Motor neuron (in vitro differentiated cells): ENCODE data around the gene ZNF70. TPM values are rescaled to one million over a fixed set of nuclear protein-coding genes. Genes with fewer than 3 reads are reported as not detected.

ENCODE experiments used
- ATAC-seq, 8 experiments: fragments of 200-7000 bp; cut with Tn5 transposase; replicated peaks in 6 of 8; 2 replicates each; pipeline ENCODE4 v1.8.0; 2021; ENCODE audit warnings: mild to moderate bottlenecking in 8 of 8, moderate library complexity in 8 of 8
- H3K27ac ChIP-seq, 2 donors: fragments of 250-450 bp; sonication (Bioruptor Pico); 2 replicates each; pipeline ENCODE4 v1.9.0; 2021; ENCODE audit warnings: antibody characterized with exemption in 2 of 2, mild to moderate bottlenecking in 2 of 2, moderate library complexity in 1 of 2
- H3K4me1 ChIP-seq, 2 donors: fragments of 250-450 bp; sonication (Bioruptor Pico); replicated peaks in 1 of 2; 2 replicates each; pipeline ENCODE4 v1.6.1; 2021; ENCODE audit warnings: antibody characterized with exemption in 2 of 2, mild to moderate bottlenecking in 2 of 2, moderate library complexity in 1 of 2
- H3K4me3 ChIP-seq, 5 donors: fragments of 250-450 bp; sonication (Bioruptor Pico); 2 replicates each; pipeline ENCODE4 v1.9.0; 2021; ENCODE audit warnings: antibody characterized with exemption in 5 of 5, mild to moderate bottlenecking in 5 of 5, moderate library complexity in 4 of 5
- WGBS, 10 experiments: fragments of 450-650 bp; shearing (Covaris generic); methylation state at CpG; one replicate each; pipeline ENCODE4 v1.0.0; 2022; 5-methylcytosine and 5-hydroxymethylcytosine counted together
- in situ Hi-C, 9 experiments: fragments of 400-800 bp; cut with MboI; loops; one replicate each; pipeline ENCODE4 v1.15.0; 2021; ENCODE audit warnings: low sequenced_read_pairs in 9 of 9, low pct_unique_long_range_greater_than_20kb in 2 of 9; ENCODE audit not compliant: unreplicated experiment in 9 of 9
- total RNA-seq, 8 experiments: library from RNA; unstranded; fragments of 300-600 nt; gene quantifications; 2 replicates each; pipeline versions ENCODE4 v1.2.3 to v1.2.4, GENCODE V29; 2022

The ZNF70 gene
- total RNA-seq, 8 experiments from 2014 or later, result 5.7 to 11.1 (median 7.8) TPM

DNA sequence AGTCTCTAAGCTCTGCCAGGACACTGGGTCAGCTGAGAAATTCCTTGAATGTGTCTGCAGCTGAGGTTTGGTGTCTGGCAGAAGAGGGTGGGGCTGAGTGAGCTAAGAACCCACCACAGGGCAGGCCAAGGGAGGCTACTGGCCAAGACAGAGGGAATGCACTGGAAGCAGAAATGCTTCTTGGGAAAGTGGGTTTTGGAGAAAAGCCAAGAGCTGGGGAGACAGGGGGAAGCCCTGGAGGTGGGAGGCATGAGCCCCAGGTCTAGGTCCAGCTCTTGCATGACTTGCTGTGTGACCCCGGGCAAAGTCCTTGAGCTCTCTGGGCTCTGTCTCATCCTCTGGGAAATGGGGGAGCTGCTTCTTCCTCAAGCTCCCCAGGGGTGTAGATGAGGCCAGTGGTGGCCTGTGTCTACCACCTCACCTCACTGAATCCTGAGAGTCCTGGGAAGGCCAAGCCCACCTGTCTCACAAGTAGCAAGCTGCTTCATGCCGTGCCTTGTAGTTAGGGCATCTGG is 24.1 kb upstream of the ZNF70 start:
- H3K4me1 ChIP-seq, result peaks cover 5 to 18% of the 10 kb centered on the region in 2 donors
- 40 to 100% (median 67%) methylated on average over 1 to 2 of the region's 2 CpGs; no CpG with 5 or more reads in 5 of the 10 experiments for WGBS, 10 experiments
- ATAC-seq, result peak in 4 of 8 experiments; percentile 5 to 57 (median 46)
- no peak overlapping the region for H3K27ac ChIP-seq
- in situ Hi-C loops, result no loop called here
- no peak overlapping the region for H3K4me3 ChIP-seq

DNA sequence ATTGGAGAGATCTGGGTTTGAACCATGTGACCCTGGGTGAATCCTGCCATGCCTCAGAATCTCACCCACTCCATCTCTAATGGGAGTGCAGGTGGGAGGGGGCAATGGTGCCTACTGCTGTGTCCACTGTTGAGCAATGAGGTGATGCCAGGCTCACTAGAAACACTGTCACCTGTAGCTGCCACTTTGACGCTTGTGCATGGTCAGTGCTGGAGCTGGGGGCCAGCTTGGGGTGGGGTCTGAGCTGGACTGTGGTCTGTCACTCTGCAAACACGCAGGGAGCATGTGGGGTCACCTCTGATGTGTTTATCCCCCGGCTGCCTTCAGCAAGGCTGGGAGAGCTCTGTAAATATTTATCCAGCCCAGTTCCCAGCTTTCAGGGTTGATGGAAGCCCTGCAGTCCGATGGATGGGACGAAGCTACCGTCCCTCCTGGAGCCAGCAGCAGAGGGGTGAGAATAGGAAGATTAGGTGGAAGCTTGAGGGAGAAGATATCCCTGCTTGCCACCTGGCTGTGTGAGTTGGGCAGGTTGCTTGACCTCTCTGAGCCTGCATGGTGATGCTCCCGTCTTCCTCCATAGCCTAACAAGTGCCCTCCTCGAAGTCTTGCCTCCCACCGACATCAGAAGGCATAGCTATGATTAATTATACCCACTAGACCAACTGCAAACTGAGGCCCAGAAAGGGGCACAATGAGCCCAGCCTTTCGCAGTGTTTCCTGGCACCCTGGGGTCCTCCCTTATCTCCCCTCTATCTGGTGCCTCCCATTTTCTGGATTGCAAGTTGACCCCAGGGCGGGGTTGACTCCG is 23.4 kb upstream of the ZNF70 start:
- 40 to 88% (median 73%) methylated on average over 1 to 9 of the region's 12 CpGs; no CpG with 5 or more reads in 2 of the 10 experiments for WGBS, 10 experiments
- Histone ChIP-seq H3K27ac (no peak overlapping the region), H3K4me3 (no peak overlapping the region), H3K4me1 (peaks cover 5 to 22% of the 10 kb centered on the region in 2 donors)
- in situ Hi-C loops, result no loop called here
- ATAC-seq, result peak in 2 of 8 experiments; percentile 17 to 49

DNA sequence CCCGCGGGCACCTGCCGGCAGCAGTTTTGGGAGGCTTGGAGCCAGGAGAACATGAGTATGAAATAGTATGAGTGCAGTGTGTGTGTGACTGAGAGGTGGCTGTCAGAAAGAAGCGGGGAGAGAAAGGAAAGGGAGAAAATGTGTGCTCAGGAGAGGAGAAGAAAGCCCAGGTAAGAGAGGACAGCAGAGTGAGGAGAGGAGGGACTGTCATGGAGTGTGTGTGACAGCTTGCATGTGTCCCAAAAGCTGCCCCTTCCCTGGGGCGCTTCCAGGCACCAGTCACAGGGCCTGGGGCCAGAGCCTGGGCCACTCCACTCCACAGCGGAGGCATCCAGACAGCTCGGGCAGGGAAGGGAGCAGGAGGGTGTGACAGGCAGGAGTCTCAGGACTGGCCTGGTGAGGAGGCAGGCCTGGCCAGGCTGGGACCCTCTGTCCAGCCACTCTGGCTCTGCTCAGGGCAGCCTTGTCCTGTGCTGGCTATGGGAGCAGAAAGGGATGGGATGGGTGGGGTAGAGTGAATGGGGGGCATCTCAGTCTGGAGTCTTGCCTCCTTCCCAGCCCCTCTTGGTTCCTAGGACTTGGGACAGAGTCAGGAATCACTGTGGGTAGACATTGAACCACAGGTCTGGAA is 22.7 kb upstream of the ZNF70 start:
- Histone ChIP-seq H3K4me1 (peaks cover 11 to 29% of the 10 kb centered on the region in 2 donors), H3K4me3 (peak overlapping the region in 2 of 5 donors; percentile 28 to 31), H3K27ac (no peak overlapping the region)
- in situ Hi-C loops, result no loop called here
- 20 to 88% (median 72%) methylated on average over 1 to 7 of the region's 7 CpGs; no CpG with 5 or more reads in 2 of the 10 experiments for WGBS, 10 experiments
- ATAC-seq, result peak in 5 of 8 experiments; percentile 3 to 26 (median 23)

DNA sequence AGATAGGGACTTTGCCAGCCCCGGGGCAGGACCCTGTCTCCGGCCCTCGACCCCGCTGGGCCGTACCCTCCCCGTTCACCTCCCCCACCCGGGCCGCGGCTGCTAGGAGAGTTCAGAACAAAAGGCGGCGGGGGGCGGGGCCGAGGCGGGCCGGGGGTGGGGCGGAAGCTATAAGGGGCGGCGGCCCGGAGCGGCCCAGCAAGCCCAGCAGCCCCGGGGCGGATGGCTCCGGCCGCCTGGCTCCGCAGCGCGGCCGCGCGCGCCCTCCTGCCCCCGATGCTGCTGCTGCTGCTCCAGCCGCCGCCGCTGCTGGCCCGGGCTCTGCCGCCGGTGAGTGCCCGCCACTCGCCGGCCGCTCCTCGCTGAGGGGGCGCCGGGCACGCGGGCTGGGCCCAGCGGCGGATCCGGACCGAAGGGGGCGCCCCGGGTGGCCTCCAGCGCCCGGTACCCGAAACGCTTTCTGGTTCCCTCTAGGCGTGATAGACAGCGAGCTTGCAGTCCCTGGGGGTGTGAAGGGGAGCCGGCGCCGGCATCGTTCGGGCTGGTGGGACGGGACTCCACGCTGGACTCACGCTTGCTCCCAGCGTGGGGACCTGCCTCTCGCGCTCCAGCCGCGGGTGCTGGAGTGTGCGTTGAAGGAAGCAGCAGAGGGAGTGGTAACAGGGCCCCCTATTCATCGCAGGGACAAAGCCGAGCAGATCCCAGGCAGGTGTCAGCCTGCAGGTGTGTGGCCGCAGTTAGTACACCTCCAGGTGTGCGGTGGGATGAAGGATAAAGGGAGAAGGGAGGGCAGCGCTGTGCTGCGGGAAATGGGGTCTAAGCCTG is 21.9 kb upstream of the ZNF70 start, which contains the start of gene MMP11:
TSS of gene MMP11 (plus strand) at position 201 of the 825 bp plus-strand sequence. CDS start at position 223, 22 bp downstream.
- peaks cover 13 to 31% of the 10 kb centered on the region in 2 donors for H3K4me1 ChIP-seq
- ATAC-seq, result peak in 7 of 8 experiments; percentile 1 to 49 (median 13)
- H3K27ac ChIP-seq, result no peak within 1 kb of the TSS
- 6 to 31% (median 19%) methylated on average over 2 to 19 of the region's 79 CpGs; no CpG with 5 or more reads in 5 of the 10 experiments for WGBS, 10 experiments
- in situ Hi-C loops, result no loop called here
- H3K4me3 ChIP-seq, result peak within 1 kb of the TSS; percentile 17 to 31 (median 28)

DNA sequence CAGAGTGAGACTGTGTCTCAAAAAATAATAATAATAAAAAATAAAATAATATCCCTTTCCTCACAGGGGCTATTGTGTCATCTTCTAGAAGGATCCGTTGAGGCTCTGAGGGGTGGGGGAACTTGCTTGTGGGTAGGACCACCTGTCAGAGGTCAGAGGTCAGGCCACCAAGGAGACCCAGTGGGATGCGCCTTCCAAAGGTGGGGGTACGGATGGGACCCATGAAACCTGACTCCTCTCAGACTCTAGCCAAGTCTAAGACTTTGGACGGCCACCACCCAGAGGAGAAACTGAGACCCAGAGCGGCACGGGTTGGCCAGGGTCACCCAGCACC is 21.4 kb upstream of the ZNF70 start:
- no peak overlapping the region for H3K27ac ChIP-seq
- in situ Hi-C loops, result no loop called here
- H3K4me3 ChIP-seq, result peak overlapping the region; percentile 17 to 31 (median 28)
- WGBS, 10 experiments, result 20 to 51% (median 29%) methylated on average over 1 to 5 of the region's 6 CpGs; no CpG with 5 or more reads in 3 of the 10 experiments
- no peak for ATAC-seq
- H3K4me1 ChIP-seq, result peaks cover 13 to 31% of the 10 kb centered on the region in 2 donors

DNA sequence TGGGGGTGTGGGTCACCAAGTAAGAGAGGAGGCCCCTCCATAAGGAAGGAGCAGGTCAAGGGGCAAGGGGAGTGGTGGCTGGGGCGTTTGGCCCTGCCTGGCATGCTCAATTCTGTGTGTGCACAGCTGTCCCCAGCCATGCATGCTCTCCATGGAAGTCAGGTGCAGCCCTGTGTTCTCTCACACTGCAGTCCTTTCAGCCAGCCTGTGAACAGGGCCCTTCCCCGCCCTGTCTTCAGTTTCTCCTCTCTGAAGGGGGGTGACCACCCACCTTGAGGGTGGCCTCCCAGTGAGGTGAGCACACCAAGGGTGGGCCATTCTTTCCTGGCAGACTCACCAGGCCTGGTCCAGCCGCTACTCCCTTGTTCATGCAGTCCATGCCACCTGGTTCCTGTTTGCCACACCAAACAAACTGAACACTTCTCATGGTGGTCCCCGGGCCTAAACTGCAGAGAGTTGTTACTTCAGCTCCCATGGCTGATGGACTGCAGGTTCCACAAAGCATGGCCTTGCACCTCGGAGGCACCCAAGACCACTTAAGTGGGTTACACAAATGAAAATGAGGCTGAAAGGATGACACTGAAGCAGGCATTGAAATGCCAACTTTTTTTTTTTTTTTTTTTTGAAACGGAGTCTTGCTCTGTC is 18.5 kb upstream of the ZNF70 start:
- ATAC-seq, result no peak
- Histone ChIP-seq H3K27ac (peak overlapping the region in 1 of 2 donors; percentile 86), H3K4me1 (peaks cover 30 to 54% of the 10 kb centered on the region in 2 donors), H3K4me3 (no peak overlapping the region)
- 20 to 100% (median 60%) methylated on average over 1 to 3 of the region's 6 CpGs; no CpG with 5 or more reads in 1 of the 10 experiments for WGBS, 10 experiments
- in situ Hi-C loops, result no loop called here

DNA sequence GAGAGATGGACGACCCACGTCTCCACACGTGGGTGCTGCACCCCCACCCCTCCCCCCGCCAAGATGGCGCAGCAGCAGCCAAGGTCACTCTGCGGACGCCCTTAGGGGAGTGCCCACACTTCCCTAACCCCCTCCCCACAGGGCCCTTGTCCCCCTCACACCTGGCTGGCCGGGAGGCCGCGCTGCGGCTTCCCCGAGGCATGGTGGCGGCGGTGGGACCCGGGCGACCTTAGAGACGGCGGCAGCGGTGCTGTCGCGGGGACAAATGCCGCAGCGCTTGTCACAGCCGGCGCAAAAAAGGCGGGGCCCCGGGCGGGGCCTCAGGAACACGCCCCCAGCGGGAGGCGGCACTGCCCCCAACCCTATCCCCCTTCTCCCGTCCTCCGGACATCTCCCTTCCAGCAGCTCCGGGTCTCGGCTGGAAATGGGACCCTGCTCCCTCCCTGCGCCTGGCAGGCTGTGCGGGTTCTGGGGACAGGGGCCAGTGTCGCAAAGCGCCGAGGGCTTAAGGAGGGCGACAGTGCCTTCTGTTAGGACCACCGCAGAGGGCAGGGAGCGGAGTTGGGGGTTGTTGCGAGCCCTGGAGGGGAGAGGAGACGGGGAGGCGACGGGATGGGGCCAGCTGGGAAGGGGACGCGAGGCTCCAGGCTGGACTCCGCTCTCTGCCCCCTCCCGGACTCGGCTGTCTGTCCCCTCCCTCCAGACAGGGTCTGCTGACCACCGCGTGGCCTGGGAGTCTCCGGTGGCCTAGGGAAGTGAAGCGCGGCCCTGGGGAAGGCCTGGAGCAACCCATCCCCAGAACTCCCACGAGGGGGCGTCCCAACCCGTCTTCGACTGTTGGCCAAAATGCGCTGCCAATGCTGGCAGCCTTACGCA is 17.0 kb upstream of the ZNF70 start, which contains the start of gene CHCHD10:
TSS of gene CHCHD10 (minus strand) at position 300 of the 876 bp plus-strand sequence. CDS start at position 202, 98 bp downstream.
- WGBS, 10 experiments, result 7% methylated on average over 3 of the region's 63 CpGs; no CpG with 5 or more reads in 9 of the 10 experiments
- Histone ChIP-seq H3K27ac (peak within 1 kb of the TSS; percentile 75 to 86), H3K4me3 (peak within 1 kb of the TSS; percentile 49 to 82 (median 59)), H3K4me1 (peaks cover 38 to 62% of the 10 kb centered on the region in 2 donors)
- in situ Hi-C loops, result no loop called here
- peak; percentile 59 to 88 (median 82) for ATAC-seq

DNA sequence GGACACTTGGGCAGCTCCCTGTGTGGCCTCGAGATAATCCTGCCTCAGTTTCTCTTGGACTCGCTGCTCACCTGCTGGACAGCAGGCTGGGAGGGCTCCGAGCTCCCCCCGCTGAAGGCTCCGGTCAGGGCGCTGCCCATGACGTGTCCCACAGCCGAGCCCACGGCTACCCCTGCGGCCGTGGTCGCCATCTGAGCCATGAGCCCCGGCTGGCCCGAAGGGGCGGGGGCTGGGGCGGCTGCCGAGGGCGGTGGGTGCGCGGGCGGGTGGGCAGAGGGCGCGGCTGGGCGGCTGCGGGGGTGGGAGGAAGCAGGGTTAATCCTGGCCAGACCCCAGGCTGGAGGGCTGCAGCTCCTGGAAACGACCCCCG is 16.4 kb upstream of the ZNF70 start:
- in situ Hi-C loops, result no loop called here
- ATAC-seq, result peak in 7 of 8 experiments; percentile 1 to 19 (median 4)
- Histone ChIP-seq H3K27ac (peak overlapping the region; percentile 75 to 86), H3K4me1 (peaks cover 40 to 59% of the 10 kb centered on the region in 2 donors), H3K4me3 (peak overlapping the region; percentile 49 to 82 (median 59))
- 15% methylated on average over 2 of the region's 27 CpGs; no CpG with 5 or more reads in 9 of the 10 experiments for WGBS, 10 experiments

DNA sequence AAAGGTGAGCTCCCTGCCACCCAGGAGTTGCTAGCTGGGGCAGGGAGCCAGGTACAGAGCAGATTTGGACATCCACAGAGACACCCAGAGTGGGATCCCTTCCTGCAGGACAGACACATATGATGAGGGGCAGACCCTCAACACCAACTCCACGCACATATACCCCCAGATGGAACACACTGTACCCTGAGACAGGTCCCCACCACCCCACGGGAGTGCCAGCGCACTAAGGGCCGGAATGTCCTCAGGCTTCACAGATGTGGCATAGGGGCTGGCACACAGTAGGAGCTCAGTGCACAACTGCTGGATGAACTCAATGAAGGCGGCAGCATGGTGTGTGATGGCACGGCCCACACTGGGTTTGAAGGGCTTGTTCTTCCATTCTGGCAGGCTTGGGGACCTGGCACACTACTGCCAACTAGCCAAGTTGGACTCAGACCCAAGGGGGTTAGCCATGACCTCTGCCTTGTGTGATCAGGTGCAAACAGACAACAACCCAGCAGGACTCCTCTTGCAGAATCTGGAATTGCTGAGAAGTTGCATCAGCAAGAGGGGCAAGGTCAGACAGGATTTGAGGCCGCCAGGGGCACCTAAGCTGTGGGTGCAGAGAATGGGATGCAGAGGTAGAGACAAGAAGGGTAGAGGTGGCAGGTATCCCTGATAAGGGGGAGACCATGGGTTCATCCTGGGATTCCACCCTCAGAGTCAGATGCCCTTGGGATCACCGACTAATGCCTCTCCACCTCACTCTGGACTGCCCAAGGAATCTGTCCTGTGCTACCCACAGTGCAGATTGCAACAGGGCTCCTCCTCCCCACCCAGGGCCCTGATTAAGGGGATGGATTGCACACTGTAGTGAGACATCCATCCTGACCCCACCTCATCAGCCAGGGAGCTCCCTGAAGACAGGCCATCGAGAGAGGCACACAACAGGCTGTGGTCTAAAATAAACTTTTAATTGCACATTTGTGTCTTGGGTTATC is 14.3 kb upstream of the ZNF70 start:
- no peak overlapping the region for H3K27ac ChIP-seq
- in situ Hi-C loops, result no loop called here
- ATAC-seq, result no peak
- WGBS, 10 experiments, result 40 to 100% (median 92%) methylated on average over 1 to 7 of the region's 9 CpGs; no CpG with 5 or more reads in 5 of the 10 experiments
- no peak overlapping the region for H3K4me3 ChIP-seq
- peaks cover 38 to 55% of the 10 kb centered on the region in 2 donors for H3K4me1 ChIP-seq

DNA sequence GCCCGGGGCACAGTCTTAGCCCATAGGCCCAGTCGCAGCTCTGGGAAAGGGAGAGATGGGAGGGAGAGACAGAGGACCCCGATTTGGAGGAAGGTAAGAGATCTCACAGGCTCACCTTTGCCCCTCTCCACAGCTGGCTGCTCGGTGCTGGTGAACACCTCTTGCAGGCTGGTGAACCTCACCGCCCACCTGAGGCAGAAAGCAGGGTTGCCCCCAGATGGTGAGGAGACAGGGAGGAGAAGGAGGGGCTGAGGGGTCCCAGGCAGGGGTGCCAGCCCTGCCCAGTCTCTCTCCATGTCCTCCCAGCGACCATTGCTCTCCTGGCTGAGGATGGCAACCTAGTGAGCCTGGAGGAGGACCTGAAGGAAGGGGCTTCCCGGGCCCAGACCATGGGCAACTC is 13.0 kb upstream of the ZNF70 start:
- ATAC-seq, result no peak
- 30 to 83% (median 70%) methylated on average over 1 to 2 of the region's 7 CpGs; no CpG with 5 or more reads in 7 of the 10 experiments for WGBS, 10 experiments
- Histone ChIP-seq H3K4me1 (peaks cover 36 to 48% of the 10 kb centered on the region in 2 donors), H3K27ac (no peak overlapping the region), H3K4me3 (no peak overlapping the region)
- in situ Hi-C loops, result no loop called here
